NT2/D1 (cell line): ENCODE measurements around the gene NRXN3.

ENCODE experiments used
- SUZ12 ChIP-seq: IDR thresholded peaks from 2 replicates; pipeline ENCODE4 v1.6.1; 2011; ENCODE audit not compliant: insufficient read length, insufficient read depth; ENCODE audit errors: extremely low read depth
- YY1 ChIP-seq: IDR thresholded peaks from 2 replicates; pipeline ENCODE4 v1.6.1; 2011; ENCODE audit not compliant: insufficient read length, insufficient read depth

- TF ChIP-seq SUZ12 (no peak), YY1 (no peak)
Observed at GRCh38 chr14:79805636-79806035, 1635.5 kb downstream of the NRXN3 start.
